Measurements from ENCODE around the gene POU2F3. TPM values are rescaled to one million over a fixed set of nuclear protein-coding genes. Genes with fewer than 3 reads are reported as not detected.
A peak's percentile ranks its signal among the peaks of the same experiment; 100 is the strongest.

POU2F3 gene
- total and polyA plus RNA-seq, 2 of the 13 experiments (the other 11 are each of a cell fraction or from before 2014, with no cell fraction given) = not detected

- TF ChIP-seq KDM3A (CRISPR knock-in tag; IDR thresholded peaks at IDR 0.05; ENCODE audit: low read depth) = peak; percentile 78; the same call in 1 of the 2 replicates
- peak; percentile 69 for TF ChIP-seq ZMYM4 (CRISPR knock-in tag; IDR thresholded peaks at IDR 0.05)
- no peak for TF ChIP-seq MYNN (CRISPR knock-in tag; IDR thresholded peaks at IDR 0.05; ENCODE audit: low read depth)
- TF ChIP-seq NCOA1 (CRISPR knock-in tag; IDR thresholded peaks at IDR 0.05) = no peak
- TF ChIP-seq, protein P1, sequence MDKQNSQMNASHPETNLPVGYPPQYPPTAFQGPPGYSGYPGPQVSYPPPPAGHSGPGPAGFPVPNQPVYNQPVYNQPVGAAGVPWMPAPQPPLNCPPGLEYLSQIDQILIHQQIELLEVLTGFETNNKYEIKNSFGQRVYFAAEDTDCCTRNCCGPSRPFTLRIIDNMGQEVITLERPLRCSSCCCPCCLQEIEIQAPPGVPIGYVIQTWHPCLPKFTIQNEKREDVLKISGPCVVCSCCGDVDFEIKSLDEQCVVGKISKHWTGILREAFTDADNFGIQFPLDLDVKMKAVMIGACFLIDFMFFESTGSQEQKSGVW (CRISPR knock-in tag; IDR thresholded peaks at IDR 0.05; ENCODE audit: borderline replicate concordance) = no peak
- no peak for TF ChIP-seq PAF1 (CRISPR knock-in tag; IDR thresholded peaks at IDR 0.05)
- TF ChIP-seq DMAP1 (CRISPR knock-in tag; IDR thresholded peaks at IDR 0.05) = peak; percentile 23; the same call in 1 of the 2 replicates
- TF ChIP-seq MTA1 (CRISPR knock-in tag; IDR thresholded peaks at IDR 0.05; ENCODE audit: borderline replicate concordance) = peak; percentile 95; the same call in 1 of the 2 replicates
- no peak for TF ChIP-seq MAFK (conservative IDR thresholded peaks at IDR 0.05 in 1 of 2, IDR thresholded peaks at IDR 0.05 in 1 of 2; ENCODE audit: low read length in 2 of 2)
- no peak for TF ChIP-seq SMYD3 (CRISPR knock-in tag; IDR thresholded peaks at IDR 0.05)
- TF ChIP-seq RNF2 (conservative IDR thresholded peaks at IDR 0.05; ENCODE audit: low read depth) = no peak
- no peak for TF ChIP-seq NFYB (CRISPR knock-in tag; IDR thresholded peaks at IDR 0.05)
- TF ChIP-seq, protein P2, sequence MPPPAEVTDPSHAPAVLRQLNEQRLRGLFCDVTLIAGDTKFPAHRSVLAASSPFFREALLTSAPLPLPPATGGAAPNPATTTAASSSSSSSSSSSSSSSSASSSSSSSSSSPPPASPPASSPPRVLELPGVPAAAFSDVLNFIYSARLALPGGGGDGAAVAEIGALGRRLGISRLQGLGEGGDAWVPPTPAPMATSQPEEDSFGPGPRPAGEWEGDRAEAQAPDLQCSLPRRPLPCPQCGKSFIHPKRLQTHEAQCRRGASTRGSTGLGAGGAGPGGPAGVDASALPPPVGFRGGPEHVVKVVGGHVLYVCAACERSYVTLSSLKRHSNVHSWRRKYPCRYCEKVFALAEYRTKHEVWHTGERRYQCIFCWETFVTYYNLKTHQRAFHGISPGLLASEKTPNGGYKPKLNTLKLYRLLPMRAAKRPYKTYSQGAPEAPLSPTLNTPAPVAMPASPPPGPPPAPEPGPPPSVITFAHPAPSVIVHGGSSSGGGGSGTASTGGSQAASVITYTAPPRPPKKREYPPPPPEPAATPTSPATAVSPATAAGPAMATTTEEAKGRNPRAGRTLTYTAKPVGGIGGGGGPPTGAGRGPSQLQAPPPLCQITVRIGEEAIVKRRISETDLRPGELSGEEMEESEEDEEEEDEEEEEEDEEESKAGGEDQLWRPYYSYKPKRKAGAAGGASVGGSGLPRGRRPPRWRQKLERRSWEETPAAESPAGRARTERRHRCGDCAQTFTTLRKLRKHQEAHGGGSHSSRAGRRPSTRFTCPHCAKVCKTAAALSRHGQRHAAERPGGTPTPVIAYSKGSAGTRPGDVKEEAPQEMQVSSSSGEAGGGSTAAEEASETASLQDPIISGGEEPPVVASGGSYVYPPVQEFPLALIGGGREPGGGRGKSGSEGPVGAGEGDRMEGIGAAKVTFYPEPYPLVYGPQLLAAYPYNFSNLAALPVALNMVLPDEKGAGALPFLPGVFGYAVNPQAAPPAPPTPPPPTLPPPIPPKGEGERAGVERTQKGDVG (CRISPR knock-in tag; IDR thresholded peaks at IDR 0.05; ENCODE audit: borderline replicate concordance) = peak; percentile 87
- peak; percentile 69; the same call in 1 of the 2 replicates for TF ChIP-seq TOPORS (CRISPR knock-in tag; IDR thresholded peaks at IDR 0.05)
- no peak for TF ChIP-seq RERE (CRISPR knock-in tag; IDR thresholded peaks at IDR 0.05; ENCODE audit: low read depth)
- no peak for TF ChIP-seq ZNF775 (CRISPR knock-in tag; IDR thresholded peaks at IDR 0.05; ENCODE audit: borderline replicate concordance)
- TF ChIP-seq, protein P3, sequence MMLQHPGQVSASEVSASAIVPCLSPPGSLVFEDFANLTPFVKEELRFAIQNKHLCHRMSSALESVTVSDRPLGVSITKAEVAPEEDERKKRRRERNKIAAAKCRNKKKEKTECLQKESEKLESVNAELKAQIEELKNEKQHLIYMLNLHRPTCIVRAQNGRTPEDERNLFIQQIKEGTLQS (CRISPR knock-in tag; IDR thresholded peaks at IDR 0.05) = no peak
- peak; percentile 95 for TF ChIP-seq SKI (IDR thresholded peaks at IDR 0.05; ENCODE audit: partially characterized antibody)
- TF ChIP-seq MBD4 (IDR thresholded peaks at IDR 0.05; ENCODE audit: borderline replicate concordance, low read length) = no peak
These were observed 46.9 kb upstream of the POU2F3 start (continued) for GRCh38 chr11:120192831-120193625.
